WTC11 (cell line): ENCODE measurements around the gene SORCS2. TPM values are rescaled to one million over a fixed set of nuclear protein-coding genes. Genes with fewer than 3 reads are reported as not detected.

ENCODE experiments used
- ATAC-seq: fragments of 200-7000 bp; cut with Tn5 transposase; 2 replicates; pipeline ENCODE4 v1.10.0; 2021; ENCODE audit warnings: mild to moderate bottlenecking, moderate library complexity
- CTCF ChIA-PET: fragments of 300-600 bp; sonication (Branson Sonifier 250); formaldehyde crosslinking; loops from one replicate; lab custom pipeline; 2021; ENCODE audit warnings: antibody characterized with exemption; lab: Charles Lee
- POLR2A ChIA-PET: fragments of 350-600 bp; sonication (Branson Sonifier 250); formaldehyde crosslinking; loops from one replicate; lab custom pipeline; 2021; ENCODE audit warnings: antibody characterized with exemption; lab: Charles Lee
- DNase-seq: peaks from one replicate; pipeline ENCODE4 v3.0.0; 2021; ENCODE audit warnings: low spot score
- H3K27ac Mint-ChIP-seq: 2 replicates; pipeline ENCODE4 v1.8.0; 2021; ENCODE audit warnings: mixed read lengths
- H3K27me3 Mint-ChIP-seq: 2 replicates; pipeline ENCODE4 v1.8.0; 2021; ENCODE audit warnings: low read depth, mild to moderate bottlenecking, moderate library complexity, mixed read lengths
- H3K36me3 Mint-ChIP-seq: 2 replicates; pipeline ENCODE4 v1.8.0; 2021; ENCODE audit warnings: mixed read lengths
- H3K4me1 Mint-ChIP-seq: 2 replicates; pipeline ENCODE4 v1.8.0; 2022; ENCODE audit warnings: mixed read lengths
- H3K4me3 Mint-ChIP-seq: 2 replicates; pipeline ENCODE4 v1.8.0; 2021; ENCODE audit warnings: mild to moderate bottlenecking, moderate library complexity, mixed read lengths
- H3K9me3 Mint-ChIP-seq: 2 replicates; pipeline ENCODE4 v1.8.0; 2021; ENCODE audit warnings: mixed read lengths
- CREB1 ChIP-seq: sonication (generic); formaldehyde crosslinking; IDR thresholded peaks from 2 replicates; pipeline ENCODE4 v1.8.0; 2023; ENCODE audit warnings: mild to moderate bottlenecking, missing genetic modification reagents
- ETV6 ChIP-seq: sonication (generic); formaldehyde crosslinking; IDR thresholded peaks from 2 replicates; pipeline ENCODE4 v1.8.1; 2022; ENCODE audit warnings: mild to moderate bottlenecking, missing genetic modification reagents
- GABPB1 ChIP-seq: sonication (generic); formaldehyde crosslinking; IDR thresholded peaks from 2 replicates; pipeline ENCODE4 v1.8.1; 2023; ENCODE audit warnings: mild to moderate bottlenecking, missing genetic modification reagents
- IRF2 ChIP-seq: sonication (generic); formaldehyde crosslinking; IDR thresholded peaks from 2 replicates; pipeline ENCODE4 v1.8.0; 2022; ENCODE audit warnings: low read depth, missing genetic modification reagents, borderline replicate concordance
- JAZF1 ChIP-seq: fragments of 250-450 bp; sonication (Bioruptor Pico); IDR thresholded peaks from 2 replicates; pipeline ENCODE4 v1.9.0; 2021; ENCODE audit warnings: moderate library complexity, mild to moderate bottlenecking, inconsistent platforms
- MXD4 ChIP-seq: fragments of 250-450 bp; sonication (Bioruptor Pico); IDR thresholded peaks from 2 replicates; pipeline ENCODE4 v1.8.0; 2021; ENCODE audit warnings: mild to moderate bottlenecking, moderate library complexity, borderline replicate concordance
- MYBL2 ChIP-seq: sonication (generic); formaldehyde crosslinking; IDR thresholded peaks from 2 replicates; pipeline ENCODE4 v1.8.1; 2023; ENCODE audit warnings: mild to moderate bottlenecking, moderate library complexity, missing genetic modification reagents
- NFE2L1 ChIP-seq: sonication (generic); formaldehyde crosslinking; IDR thresholded peaks from 2 replicates; pipeline ENCODE4 v1.8.1; 2023; ENCODE audit warnings: missing genetic modification reagents
- SOX15 ChIP-seq: fragments of 250-450 bp; sonication (Bioruptor Pico); IDR thresholded peaks from 2 replicates; pipeline ENCODE4 v1.9.0; 2021; ENCODE audit warnings: mild to moderate bottlenecking
- TP53 ChIP-seq: sonication (generic); formaldehyde crosslinking; IDR thresholded peaks from 2 replicates; pipeline ENCODE4 v1.8.1; 2023; ENCODE audit warnings: mild to moderate bottlenecking, missing genetic modification reagents
- ZNF219 ChIP-seq: sonication (generic); formaldehyde crosslinking; IDR thresholded peaks from 2 replicates; pipeline ENCODE4 v1.8.0; 2023; ENCODE audit warnings: missing genetic modification reagents, mild to moderate bottlenecking, borderline replicate concordance
- ZNF317 ChIP-seq: sonication (generic); formaldehyde crosslinking; IDR thresholded peaks from 2 replicates; pipeline ENCODE4 v1.8.1; 2023; ENCODE audit warnings: low read depth, mild to moderate bottlenecking, moderate library complexity, missing genetic modification reagents, borderline replicate concordance
- ZNF396 ChIP-seq: fragments of 250-450 bp; sonication (Bioruptor Pico); IDR thresholded peaks from 2 replicates; pipeline ENCODE4 v1.8.0; 2021; ENCODE audit warnings: mild to moderate bottlenecking, moderate library complexity, borderline replicate concordance
- total RNA-seq: library from RNA; stranded (reverse); gene quantifications from 3 replicates; pipeline ENCODE4 v1.2.3, GENCODE V29; 2021
- TF ChIP-seq, protein P1 (sequence below): sonication (generic); formaldehyde crosslinking; IDR thresholded peaks from 2 replicates; pipeline ENCODE4 v1.8.1; 2023; ENCODE audit warnings: mild to moderate bottlenecking, missing genetic modification reagents, borderline replicate concordance
- TF ChIP-seq, protein P2 (sequence below): fragments of 250-450 bp; sonication (Bioruptor Pico); IDR thresholded peaks from 2 replicates; pipeline ENCODE4 v1.8.0; 2021; ENCODE audit warnings: mild to moderate bottlenecking
- TF ChIP-seq, protein P3 (sequence below): sonication (generic); formaldehyde crosslinking; IDR thresholded peaks from 2 replicates; pipeline ENCODE4 v1.8.0; 2022; ENCODE audit warnings: mild to moderate bottlenecking, missing genetic modification reagents
- TF ChIP-seq, protein P4 (sequence below): fragments of 250-450 bp; sonication (Bioruptor Pico); conservative IDR thresholded peaks from 2 replicates; pipeline ENCODE4 v1.9.0; 2021; ENCODE audit warnings: mild to moderate bottlenecking
- TF ChIP-seq, protein P5 (sequence below): sonication (generic); formaldehyde crosslinking; IDR thresholded peaks from 2 replicates; pipeline ENCODE4 v1.8.1; 2023; ENCODE audit warnings: mild to moderate bottlenecking, missing genetic modification reagents
- TF ChIP-seq, protein P6 (sequence below): sonication (generic); formaldehyde crosslinking; IDR thresholded peaks from 2 replicates; pipeline ENCODE4 v1.8.0; 2022; ENCODE audit warnings: missing genetic modification reagents

SORCS2 gene
- total RNA-seq, 1 experiment from 2014 or later, result 6.6 TPM

DNA sequence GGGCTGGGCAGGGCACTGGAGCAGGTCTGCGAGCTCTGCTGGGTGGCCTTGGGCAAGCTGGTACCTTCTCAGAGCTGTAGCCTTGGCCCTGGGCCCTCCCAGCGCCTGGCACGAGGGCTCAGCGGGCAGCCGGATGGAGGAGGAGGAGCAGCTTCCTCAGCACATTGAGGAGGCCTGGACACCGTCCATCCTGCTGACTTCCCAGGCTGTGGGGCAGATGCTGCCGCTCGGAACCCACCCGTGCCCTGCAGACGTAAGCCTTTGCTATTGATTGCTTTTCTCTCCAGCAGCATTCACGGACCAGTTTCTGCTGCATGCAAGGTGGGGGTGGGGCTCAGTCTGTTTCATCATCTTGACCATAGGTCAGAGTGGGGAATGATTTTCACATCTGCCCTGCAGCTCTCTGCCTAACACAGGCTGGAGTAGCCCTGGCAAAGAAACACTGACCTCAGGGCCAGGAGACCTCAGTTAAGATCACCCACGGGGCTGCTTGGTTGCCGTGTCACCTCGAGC lies 323.1 kb downstream of the SORCS2 start:
- ATAC-seq, result no peak
- no peak overlapping the region for H3K4me3 Mint-ChIP-seq
- POLR2A ChIA-PET, result interaction anchor here (0.7 kb wide), 1 partner anchor 184 kb away, joined by 3 read pairs; no protein-coding TSS in a partner anchor
- CTCF ChIA-PET, result no interaction called here
- TF ChIP-seq GABPB1, result peak; percentile 90
- TF ChIP-seq ZNF317 (CRISPR knock-in tag), result no peak
- TF ChIP-seq CREB1 (CRISPR knock-in tag), result no peak
- TF ChIP-seq MXD4, result no peak
- no peaks in the 10 kb centered on the region for H3K9me3 Mint-ChIP-seq
- H3K27me3 Mint-ChIP-seq, result no peaks in the 10 kb centered on the region
- no peaks in the 10 kb centered on the region for H3K36me3 Mint-ChIP-seq
- no peak for DNase-seq
- H3K4me1 Mint-ChIP-seq, result peaks cover 21% of the 10 kb centered on the region
- no peak overlapping the region for H3K27ac Mint-ChIP-seq

DNA sequence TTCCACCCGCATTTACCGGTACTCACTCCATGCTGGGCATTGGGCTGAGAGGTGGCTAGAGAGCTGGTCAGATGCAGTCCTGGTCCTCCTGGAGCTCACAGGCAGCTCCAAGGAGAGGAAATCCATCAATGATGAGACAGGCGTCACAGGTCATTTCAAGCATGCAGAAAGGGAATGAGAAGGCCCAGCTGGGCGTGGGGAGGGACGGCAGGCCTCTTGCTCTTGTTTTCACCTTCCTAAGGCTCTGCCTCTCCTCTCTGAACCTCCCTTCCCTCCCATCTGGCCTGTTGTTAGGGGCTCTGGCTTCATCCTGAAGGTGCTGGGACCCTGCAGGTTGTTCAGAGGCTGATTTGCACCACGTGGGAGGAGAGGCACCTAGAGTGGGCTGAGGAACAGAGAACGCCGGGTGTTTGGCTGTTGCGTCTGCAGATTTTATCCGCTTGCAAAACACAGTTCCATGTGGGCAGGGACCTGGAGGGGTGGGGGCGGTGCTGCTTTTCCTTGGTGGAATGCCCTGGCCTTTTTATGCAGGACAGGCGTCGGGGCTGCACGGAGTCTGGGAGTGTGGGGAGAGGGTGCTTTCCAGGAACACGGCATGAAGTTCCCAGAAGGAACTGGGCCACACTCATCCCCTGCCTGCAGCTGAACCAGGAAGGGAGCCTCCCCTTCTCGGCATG lies 323.9 kb downstream of the SORCS2 start:
- H3K9me3 Mint-ChIP-seq, result no peaks in the 10 kb centered on the region
- no peak overlapping the region for H3K4me3 Mint-ChIP-seq
- CTCF ChIA-PET, result interaction anchor here (0.8 to 2.0 kb wide), 3 partner anchors 54 to 189 kb away, joined by 3 to 5 read pairs (median 3); no protein-coding TSS in a partner anchor
- H3K4me1 Mint-ChIP-seq, result peaks cover 16% of the 10 kb centered on the region
- no peaks in the 10 kb centered on the region for H3K27me3 Mint-ChIP-seq
- no peak overlapping the region for H3K27ac Mint-ChIP-seq
- POLR2A ChIA-PET, result no interaction called here
- no peak for TF ChIP-seq JAZF1 (CRISPR knock-in tag)
- TF ChIP-seq, protein P1, sequence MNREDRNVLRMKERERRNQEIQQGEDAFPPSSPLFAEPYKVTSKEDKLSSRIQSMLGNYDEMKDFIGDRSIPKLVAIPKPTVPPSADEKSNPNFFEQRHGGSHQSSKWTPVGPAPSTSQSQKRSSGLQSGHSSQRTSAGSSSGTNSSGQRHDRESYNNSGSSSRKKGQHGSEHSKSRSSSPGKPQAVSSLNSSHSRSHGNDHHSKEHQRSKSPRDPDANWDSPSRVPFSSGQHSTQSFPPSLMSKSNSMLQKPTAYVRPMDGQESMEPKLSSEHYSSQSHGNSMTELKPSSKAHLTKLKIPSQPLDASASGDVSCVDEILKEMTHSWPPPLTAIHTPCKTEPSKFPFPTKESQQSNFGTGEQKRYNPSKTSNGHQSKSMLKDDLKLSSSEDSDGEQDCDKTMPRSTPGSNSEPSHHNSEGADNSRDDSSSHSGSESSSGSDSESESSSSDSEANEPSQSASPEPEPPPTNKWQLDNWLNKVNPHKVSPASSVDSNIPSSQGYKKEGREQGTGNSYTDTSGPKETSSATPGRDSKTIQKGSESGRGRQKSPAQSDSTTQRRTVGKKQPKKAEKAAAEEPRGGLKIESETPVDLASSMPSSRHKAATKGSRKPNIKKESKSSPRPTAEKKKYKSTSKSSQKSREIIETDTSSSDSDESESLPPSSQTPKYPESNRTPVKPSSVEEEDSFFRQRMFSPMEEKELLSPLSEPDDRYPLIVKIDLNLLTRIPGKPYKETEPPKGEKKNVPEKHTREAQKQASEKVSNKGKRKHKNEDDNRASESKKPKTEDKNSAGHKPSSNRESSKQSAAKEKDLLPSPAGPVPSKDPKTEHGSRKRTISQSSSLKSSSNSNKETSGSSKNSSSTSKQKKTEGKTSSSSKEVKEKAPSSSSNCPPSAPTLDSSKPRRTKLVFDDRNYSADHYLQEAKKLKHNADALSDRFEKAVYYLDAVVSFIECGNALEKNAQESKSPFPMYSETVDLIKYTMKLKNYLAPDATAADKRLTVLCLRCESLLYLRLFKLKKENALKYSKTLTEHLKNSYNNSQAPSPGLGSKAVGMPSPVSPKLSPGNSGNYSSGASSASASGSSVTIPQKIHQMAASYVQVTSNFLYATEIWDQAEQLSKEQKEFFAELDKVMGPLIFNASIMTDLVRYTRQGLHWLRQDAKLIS (CRISPR knock-in tag), result no peak
- TF ChIP-seq, protein P2, sequence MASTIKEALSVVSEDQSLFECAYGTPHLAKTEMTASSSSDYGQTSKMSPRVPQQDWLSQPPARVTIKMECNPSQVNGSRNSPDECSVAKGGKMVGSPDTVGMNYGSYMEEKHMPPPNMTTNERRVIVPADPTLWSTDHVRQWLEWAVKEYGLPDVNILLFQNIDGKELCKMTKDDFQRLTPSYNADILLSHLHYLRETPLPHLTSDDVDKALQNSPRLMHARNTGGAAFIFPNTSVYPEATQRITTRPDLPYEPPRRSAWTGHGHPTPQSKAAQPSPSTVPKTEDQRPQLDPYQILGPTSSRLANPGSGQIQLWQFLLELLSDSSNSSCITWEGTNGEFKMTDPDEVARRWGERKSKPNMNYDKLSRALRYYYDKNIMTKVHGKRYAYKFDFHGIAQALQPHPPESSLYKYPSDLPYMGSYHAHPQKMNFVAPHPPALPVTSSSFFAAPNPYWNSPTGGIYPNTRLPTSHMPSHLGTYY, result no peak
- TF ChIP-seq, protein P3, sequence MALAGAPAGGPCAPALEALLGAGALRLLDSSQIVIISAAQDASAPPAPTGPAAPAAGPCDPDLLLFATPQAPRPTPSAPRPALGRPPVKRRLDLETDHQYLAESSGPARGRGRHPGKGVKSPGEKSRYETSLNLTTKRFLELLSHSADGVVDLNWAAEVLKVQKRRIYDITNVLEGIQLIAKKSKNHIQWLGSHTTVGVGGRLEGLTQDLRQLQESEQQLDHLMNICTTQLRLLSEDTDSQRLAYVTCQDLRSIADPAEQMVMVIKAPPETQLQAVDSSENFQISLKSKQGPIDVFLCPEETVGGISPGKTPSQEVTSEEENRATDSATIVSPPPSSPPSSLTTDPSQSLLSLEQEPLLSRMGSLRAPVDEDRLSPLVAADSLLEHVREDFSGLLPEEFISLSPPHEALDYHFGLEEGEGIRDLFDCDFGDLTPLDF (CRISPR knock-in tag), result no peak
- TF ChIP-seq ETV6 (CRISPR knock-in tag), result no peak
- no peak for TF ChIP-seq ZNF317 (CRISPR knock-in tag)
- TF ChIP-seq, protein P4, sequence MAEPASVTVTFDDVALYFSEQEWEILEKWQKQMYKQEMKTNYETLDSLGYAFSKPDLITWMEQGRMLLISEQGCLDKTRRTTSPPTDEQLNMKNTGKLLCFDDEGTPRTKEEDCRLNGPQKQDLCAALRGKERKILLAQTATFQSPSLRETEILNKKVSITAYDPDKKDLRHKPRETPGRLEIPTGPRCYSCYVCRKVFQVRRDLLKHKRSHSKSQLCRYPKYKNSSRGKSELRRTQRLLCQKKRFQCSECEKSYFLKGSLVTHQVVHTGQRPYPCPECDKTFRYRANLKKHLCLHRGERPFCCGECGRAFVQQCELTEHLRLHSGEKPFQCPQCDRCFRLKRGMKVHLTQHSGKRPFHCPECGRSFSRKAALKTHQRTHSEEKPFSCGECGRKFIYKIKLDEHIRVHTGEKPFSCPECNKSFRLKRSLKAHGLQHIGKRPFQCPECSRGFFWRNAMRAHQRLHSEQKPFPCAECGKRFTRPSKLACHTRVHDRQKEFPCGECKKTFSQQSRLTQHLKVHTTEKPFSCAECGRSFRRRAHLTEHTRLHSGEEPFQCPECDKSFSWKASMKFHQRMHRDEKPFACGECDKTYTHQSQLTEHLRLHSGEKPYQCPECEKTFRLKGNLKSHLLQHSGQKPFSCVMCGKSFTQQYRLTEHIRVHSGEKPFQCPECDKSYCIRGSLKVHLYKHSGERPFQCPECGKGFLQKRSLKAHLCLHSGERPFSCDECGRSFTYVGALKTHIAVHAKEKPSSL (CRISPR knock-in tag), result no peak
- TF ChIP-seq, protein P5, sequence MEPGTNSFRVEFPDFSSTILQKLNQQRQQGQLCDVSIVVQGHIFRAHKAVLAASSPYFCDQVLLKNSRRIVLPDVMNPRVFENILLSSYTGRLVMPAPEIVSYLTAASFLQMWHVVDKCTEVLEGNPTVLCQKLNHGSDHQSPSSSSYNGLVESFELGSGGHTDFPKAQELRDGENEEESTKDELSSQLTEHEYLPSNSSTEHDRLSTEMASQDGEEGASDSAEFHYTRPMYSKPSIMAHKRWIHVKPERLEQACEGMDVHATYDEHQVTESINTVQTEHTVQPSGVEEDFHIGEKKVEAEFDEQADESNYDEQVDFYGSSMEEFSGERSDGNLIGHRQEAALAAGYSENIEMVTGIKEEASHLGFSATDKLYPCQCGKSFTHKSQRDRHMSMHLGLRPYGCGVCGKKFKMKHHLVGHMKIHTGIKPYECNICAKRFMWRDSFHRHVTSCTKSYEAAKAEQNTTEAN (CRISPR knock-in tag), result no peak
- no peak for TF ChIP-seq GABPB1
- TF ChIP-seq SOX15 (CRISPR knock-in tag), result no peak
- TF ChIP-seq IRF2 (CRISPR knock-in tag), result no peak
- no peak for TF ChIP-seq MYBL2 (CRISPR knock-in tag)
- TF ChIP-seq, protein P6, sequence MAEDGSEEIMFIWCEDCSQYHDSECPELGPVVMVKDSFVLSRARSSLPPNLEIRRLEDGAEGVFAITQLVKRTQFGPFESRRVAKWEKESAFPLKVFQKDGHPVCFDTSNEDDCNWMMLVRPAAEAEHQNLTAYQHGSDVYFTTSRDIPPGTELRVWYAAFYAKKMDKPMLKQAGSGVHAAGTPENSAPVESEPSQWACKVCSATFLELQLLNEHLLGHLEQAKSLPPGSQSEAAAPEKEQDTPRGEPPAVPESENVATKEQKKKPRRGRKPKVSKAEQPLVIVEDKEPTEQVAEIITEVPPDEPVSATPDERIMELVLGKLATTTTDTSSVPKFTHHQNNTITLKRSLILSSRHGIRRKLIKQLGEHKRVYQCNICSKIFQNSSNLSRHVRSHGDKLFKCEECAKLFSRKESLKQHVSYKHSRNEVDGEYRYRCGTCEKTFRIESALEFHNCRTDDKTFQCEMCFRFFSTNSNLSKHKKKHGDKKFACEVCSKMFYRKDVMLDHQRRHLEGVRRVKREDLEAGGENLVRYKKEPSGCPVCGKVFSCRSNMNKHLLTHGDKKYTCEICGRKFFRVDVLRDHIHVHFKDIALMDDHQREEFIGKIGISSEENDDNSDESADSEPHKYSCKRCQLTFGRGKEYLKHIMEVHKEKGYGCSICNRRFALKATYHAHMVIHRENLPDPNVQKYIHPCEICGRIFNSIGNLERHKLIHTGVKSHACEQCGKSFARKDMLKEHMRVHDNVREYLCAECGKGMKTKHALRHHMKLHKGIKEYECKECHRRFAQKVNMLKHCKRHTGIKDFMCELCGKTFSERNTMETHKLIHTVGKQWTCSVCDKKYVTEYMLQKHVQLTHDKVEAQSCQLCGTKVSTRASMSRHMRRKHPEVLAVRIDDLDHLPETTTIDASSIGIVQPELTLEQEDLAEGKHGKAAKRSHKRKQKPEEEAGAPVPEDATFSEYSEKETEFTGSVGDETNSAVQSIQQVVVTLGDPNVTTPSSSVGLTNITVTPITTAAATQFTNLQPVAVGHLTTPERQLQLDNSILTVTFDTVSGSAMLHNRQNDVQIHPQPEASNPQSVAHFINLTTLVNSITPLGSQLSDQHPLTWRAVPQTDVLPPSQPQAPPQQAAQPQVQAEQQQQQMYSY, result no peak
- no peak for TF ChIP-seq MXD4
- no peak for TF ChIP-seq ZNF219 (CRISPR knock-in tag)
- TF ChIP-seq CREB1 (CRISPR knock-in tag), result no peak
- no peak for TF ChIP-seq NFE2L1 (CRISPR knock-in tag)
- no peak for TF ChIP-seq ZNF396 (CRISPR knock-in tag)
- TF ChIP-seq TP53 (CRISPR knock-in tag), result no peak
- no peaks in the 10 kb centered on the region for H3K36me3 Mint-ChIP-seq
- ATAC-seq (no peak; the same call in 1 of the 2 replicates), DNase-seq (no peak)
